ENCODE results near the gene DAPK2.

GRCh38 chr15:63930034-63930433, 116.3 kb downstream of the DAPK2 start:
- TF ChIP-seq CTCF (IDR thresholded peaks at IDR 0.05; ENCODE audit: low read depth, low read length) = no peak
- no peak for TF ChIP-seq POLR2A (IDR thresholded peaks at IDR 0.05; ENCODE audit: extremely low read depth, insufficient read length)
